ENCODE results near the gene SLC27A4.
"Not testable (repeated sequence)": the region's sequence is repeated elsewhere in the genome, so short reads cannot be mapped to it uniquely, and the experiment has no call there.

Gene SLC27A4

DNA sequence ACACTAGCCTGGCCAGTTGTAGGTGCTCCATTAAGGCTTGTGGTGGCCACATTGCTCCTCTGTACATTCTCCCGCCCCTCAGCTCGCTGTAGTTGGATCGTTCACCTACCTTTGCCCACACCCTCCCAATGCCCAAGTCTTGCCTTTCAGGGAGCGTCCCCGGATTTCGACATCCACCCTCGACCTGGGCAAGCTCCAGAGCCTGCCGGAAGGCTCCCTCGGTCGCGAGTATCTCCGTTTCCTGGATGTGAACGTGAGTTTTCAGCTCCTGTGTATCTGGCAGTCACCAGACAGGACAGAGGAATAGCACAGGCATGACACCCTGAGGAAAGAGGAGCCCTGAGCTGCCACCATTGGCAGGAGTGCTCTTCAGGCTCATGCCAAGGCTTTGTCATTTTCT, 14.7 kb upstream of the SLC27A4 start:
- DNase-seq, result no peak

DNA sequence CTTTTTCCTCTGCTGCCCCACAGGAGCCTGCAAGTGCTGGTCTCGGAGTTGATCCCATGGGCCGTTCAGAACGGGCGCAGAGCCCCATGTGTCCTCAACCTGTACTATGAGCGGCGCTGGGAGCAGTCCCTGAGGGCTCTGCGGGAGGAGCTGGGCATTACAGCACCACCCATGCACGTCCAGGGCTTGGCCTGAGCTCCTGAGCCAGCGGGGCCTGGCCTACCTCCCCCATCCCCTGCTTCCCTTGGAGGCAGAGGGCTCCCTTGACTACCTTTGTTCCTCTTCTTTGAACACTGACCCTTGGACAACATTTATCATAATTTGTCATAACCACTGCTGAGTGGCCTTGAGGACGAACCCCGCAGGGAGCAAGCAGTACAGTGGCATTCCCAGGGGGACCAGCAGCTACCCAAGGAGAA, 6.9 kb upstream of the SLC27A4 start:
- DNase-seq, result no peak

DNA sequence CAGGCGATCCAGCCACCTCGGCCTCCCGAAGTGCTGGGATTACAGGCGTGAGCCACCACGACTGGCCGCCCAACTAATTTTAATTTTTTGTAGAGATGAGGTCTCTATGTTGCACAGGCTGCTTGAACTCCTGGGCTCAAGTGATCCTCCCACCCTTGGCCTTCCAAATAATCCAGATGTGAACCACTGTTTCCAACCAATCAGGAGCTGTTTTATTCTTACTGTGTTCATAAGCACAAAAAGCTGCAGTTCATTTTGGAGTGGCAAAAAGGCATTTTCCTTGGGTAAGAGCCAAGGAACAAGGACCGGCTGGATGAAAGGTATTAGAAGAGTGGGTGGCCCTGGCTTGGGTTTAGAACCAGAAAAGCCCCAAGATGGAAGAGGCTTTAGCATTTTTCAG, 5.2 kb upstream of the SLC27A4 start:
- DNase-seq, result no peak

DNA sequence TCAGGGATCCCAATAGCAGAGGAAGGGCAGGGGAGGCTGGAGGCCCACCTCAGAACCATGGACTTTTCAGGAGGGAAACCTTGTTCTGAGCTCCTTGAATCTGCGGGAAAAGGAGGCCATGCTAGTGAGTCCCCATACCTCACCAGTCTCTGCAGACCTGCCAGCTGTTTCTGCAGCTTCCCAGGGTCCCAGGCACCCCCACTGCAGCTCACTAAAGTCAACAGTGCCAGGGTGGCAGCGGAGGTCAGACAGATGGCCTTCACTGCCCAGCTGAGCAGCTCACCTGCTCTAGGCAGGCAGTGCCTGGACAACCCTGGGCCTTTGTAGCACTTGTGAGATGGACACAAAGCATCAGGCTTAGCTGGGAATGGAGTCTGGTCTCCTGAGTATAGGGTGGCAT, 4.4 kb upstream of the SLC27A4 start:
- no peak for DNase-seq

DNA sequence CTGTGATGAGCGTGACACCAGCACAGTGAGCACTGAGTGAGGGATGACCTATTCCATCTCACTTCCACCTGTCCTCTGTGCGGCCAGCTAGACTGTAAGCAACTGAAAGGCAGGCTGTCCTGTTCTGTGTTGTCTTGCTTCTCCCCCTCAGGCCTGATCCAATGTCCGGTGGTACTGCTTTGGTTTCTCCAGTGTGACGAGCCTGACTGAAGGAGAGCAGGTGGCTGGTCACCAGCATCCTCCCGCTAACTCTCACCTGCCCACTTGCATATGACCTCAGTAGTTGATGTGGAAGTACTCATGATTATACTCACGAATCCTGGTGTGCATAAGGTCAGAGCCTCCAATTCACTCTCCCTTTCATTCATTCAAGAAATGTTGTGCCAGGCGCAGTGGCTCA, 2.4 kb upstream of the SLC27A4 start:
- DNase-seq, result no peak

DNA sequence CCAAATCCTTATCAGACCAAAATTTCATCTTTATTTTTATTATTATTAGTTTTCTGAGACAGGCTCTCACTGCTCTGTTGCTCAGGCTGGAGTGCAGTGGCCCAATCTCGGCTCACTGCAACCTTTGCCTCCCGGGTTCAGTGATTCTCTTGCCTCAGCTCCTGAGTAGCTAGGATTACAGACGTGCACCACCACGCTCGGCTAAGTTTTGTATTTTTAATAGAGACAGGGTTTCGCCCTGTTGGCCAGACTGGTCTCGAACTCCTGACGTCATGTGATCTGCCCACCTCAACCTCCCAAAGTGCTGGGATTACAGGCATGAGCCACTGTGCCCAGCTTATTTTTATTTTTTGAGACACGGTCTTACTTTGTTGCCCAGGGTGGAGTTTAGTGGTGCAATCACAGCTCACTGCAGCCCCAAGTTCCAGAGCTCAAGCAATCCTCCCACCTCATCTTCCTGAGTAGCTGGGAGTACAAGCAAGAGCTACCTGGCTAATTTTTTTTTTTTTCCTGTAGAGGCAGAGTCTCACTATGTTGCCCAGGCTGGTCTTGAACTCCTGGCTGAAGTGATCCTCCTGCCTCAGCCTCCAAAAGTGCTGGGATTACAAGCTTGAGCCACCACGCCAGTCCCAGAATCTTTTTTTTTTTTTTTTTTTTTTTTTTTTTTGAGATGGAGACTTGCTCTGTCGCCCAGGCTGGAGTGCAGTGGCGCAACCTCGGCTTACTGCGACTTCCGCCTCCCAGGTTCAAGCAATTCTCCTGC, 1.3 kb upstream of the SLC27A4 start:
- DNase-seq, result not testable (repeated sequence)

DNA sequence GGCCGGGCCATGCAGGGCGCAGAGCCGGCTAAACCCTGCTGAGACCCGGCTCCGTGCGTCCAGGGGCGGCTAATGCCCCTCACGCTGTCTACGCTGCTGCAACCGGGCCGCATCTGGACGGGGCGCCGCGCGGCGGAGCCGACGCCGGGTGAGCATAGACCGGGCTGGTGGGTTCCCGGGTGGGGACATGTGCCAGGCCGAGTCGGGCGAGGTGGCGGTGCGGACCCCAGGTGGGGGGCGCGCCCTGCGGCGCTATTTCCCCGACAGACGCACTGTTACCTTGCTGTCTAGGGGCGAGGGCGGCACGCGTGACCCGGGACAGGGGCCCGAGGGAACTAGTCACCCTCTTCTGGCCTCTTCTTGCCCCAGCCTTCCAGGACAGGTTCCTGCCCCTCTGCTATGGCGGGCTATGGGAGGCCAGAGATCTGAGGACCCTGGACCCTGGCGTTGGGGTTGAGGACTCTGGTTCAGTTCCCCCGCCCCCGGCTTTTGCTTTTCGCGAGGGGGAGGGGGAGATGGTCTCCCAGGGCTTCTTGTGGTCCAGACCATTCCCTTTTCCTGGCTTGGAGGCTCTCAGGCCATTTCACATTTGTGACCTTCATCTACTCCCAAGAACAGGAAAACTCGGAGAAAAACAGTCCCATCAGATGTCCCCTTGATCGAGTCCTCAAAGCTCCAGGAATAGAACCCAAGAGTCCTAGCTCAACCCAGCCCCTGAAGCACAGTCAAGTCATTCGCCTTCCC, 536 bp downstream of the SLC27A4 start:
- DNase-seq, result peak; percentile 21 to 30

DNA sequence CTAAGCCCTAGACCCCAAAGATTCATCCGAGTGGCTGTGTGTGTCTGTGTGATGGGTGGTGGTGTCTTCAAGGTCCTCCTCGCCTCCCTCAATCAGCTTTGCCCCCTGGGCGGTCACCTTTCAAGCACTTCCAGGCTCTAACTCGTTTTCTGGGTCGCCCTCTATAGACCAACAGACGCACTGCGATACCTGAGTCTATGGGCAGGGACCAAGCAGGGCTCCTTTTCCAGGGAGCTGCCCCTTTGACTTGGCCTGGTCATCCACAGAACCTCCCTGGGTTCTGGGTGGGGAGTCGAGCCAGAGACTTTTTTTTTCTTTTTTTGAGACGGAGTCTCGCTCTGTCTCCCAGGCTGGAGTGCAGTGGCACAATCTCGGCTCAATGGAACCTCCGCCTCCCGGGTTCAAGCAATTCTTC, 1.1 kb downstream of the SLC27A4 start:
- DNase-seq, result peak; percentile 74 to 76

DNA sequence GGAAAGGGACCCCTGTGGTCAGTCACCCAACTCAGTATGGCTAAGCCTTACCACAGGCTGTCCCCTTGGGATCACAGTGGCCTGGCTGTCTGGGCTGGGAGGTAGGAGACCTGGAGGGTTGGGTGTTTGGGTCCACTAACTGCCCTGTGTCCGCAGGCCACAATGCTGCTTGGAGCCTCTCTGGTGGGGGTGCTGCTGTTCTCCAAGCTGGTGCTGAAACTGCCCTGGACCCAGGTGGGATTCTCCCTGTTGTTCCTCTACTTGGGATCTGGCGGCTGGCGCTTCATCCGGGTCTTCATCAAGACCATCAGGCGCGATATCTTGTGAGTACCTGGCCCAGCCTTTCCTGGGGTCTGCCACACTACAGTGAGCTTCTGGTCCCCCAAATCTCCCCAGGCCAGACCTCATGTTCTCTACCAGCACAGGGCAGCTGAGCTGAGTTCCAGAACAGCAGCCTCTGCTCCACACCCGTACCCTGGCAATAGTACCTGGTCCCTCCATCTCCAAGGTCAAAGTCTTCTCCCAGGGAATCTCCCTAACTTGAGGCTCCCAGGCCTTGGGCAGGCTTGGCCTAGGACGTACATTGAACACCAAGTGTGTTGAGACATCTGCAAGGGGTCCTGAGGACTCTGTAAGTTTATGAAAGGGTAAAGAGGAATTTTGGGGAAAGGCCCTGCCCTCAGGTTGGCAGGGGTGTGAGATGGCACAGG, 2.8 kb downstream of the SLC27A4 start:
- no peak for DNase-seq

DNA sequence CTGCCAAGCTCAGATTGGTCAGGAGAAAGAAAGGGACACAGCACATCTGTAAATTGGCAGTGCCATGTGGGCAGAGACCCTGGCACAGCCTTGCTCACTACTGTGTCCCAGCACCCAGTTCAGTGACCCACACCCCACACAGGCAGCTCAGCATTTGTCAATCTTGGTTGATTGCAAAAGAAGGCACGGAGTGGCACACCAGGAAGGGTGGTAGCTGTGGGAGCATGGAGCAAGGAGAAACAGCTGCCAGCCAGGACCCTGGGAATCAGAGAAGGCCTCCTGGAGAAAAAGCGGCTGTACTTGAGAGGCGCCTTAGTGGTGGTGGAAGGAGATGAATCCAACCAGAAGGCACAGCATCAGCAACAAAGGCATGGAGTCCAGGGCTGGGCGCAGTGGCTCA, 3.5 kb downstream of the SLC27A4 start:
- DNase-seq, result no peak

DNA sequence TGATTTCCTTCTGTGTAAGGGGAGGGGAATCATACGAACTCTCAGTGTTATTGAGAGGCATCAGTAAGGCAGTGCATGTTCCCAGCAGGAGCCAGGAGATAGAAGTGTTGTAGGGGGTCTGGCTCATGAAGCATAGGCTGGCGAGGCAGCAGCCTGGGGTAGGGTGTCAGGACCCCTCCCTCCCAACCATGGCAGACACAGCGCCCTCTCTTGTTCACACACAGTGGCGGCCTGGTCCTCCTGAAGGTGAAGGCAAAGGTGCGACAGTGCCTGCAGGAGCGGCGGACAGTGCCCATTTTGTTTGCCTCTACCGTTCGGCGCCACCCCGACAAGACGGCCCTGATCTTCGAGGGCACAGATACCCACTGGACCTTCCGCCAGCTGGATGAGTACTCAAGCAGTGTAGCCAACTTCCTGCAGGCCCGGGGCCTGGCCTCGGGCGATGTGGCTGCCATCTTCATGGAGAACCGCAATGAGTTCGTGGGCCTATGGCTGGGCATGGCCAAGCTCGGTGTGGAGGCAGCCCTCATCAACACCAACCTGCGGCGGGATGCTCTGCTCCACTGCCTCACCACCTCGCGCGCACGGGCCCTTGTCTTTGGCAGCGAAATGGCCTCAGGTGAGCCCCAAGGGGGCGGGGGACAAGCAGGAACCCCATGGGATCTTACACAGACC, 4.7 kb downstream of the SLC27A4 start:
- DNase-seq, result no peak

DNA sequence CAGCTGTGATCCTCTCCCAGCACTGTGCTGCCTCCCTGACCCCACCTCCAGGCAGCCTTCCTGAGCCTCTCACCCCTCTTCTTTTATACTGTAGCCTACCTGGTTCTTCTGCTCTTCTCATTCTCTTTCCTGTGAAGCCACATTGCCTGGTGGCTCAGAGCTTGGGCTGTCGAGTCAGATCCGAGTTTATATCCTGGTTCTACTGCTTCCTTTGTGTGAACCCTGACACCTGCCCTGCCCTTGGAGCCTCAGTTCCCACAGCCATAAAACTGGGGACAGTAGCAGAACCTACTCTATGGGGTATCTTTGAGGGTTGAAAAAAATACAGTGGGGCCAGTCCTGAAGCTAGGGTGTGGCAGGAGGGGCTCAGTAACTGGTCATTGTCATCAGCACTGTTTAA, 8.8 kb downstream of the SLC27A4 start:
- no peak for DNase-seq

DNA sequence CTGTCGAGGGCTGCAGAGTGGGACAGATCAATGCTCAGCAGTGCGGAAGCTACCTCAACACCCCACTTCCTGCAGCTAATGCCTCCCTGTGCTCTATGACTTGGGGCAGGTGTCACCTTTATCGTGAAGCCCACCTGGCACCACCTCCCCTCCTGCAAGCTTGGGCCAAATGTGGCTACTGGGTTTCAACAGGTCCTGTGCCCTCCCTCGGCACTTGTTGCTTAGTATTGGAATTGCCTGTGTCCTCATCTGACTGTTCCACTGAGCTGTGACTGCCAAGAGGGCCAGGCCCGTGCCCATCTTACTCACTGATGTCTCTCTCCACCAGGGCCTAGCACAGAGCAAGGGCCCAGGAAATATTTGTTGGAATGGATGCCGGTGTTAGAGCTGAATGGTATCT, 9.4 kb downstream of the SLC27A4 start:
- no peak for DNase-seq

DNA sequence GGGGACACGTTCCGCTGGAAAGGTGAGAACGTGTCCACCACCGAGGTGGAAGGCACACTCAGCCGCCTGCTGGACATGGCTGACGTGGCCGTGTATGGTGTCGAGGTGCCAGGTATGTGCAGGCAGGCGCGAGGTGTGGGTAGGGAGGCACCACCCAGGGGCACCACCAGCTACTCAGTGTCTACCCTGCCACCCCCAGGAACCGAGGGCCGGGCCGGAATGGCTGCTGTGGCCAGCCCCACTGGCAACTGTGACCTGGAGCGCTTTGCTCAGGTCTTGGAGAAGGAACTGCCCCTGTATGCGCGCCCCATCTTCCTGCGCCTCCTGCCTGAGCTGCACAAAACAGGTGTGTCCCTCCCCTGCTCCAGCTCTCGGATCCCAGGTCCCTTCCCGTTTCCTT, 15.1 kb downstream of the SLC27A4 start:
- no peak for DNase-seq

DNA sequence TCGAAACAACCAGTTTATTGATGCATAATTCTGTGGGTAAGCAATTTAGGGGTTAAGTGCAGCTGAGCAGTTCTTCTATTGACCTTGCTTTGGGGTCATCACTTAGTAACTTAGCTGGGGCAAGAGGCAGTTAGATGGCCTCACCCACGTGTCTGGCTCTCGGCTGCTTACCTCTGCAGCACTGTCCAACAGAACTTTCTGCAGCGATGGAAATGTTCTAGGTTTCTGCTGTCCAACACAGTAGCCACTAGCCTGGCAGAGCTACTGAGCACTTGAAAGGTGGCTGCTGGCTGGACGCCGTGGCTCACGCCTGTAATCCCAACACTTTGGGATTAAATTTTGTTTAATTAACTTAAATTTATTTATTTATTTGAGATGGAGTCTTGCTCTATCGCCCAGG, 17.8 kb downstream of the SLC27A4 start:
- no peak for DNase-seq

DNA sequence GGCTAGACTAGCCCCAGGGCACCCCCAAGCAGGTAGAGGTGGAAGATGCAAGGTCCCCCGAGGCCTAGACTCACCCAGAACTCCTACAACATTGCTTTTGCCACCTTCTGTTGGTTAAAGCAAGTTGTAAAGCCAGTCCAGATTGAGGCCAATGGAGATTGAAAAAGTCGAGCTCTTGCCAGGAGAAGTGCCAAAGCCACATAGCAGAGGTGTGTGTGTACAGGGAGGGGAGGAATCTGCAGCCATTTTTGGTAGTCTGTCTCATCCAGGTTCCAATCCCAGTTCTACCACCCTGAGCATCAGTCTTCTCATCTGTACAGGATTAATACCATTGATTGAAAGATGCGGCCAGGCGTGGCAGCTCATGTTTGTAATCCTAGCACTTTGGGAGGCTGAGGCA, 18.5 kb downstream of the SLC27A4 start:
- no peak for DNase-seq

DNA sequence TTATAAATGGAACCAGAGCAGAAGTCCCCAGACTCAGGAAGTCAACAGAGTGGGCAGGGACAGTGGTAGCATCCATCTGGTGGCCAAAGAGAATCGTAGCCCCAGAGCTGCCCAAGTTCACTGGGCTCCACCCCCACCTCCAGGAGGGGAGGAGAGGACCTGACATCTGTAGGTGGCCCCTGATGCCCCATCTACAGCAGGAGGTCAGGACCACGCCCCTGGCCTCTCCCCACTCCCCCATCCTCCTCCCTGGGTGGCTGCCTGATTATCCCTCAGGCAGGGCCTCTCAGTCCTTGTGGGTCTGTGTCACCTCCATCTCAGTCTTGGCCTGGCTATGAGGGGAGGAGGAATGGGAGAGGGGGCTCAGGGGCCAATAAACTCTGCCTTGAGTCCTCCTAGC, 20.5 kb downstream of the SLC27A4 start:
- no peak for DNase-seq

DNA sequence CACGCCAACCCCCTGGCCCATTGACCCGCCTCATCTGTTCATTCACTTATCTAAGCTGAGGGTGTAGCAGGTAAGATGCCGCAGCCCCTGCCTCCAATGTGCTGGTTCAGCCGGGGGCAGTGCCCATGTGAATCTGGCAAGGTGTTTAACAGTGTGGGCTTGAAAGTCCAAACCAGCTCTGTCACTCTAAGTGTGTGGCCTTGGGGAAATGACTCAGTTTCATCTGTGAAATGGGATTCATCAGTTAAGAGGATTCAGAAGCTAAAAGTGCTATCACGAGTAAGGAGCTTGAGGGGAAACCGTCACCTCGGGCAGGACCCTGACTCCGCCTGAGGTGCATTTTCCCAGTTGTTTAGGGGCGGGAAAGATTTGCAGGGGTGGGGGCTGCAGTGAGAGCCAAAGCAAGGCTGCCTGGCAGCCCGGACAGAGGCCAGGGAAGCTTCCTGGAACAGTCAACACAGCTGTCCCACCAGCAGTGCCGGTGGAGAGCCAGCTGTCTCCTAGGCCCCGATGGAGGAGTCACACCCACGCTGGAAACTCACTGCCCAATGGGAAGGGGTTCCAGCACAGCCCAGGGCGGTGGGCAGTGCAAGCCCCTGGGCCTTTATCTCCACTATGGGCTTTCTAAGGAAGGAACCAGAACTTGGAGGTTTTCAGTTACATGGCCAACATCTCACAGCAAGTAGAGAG, 21.1 kb downstream of the SLC27A4 start:
- peak; percentile 6 to 7 for DNase-seq

DNA sequence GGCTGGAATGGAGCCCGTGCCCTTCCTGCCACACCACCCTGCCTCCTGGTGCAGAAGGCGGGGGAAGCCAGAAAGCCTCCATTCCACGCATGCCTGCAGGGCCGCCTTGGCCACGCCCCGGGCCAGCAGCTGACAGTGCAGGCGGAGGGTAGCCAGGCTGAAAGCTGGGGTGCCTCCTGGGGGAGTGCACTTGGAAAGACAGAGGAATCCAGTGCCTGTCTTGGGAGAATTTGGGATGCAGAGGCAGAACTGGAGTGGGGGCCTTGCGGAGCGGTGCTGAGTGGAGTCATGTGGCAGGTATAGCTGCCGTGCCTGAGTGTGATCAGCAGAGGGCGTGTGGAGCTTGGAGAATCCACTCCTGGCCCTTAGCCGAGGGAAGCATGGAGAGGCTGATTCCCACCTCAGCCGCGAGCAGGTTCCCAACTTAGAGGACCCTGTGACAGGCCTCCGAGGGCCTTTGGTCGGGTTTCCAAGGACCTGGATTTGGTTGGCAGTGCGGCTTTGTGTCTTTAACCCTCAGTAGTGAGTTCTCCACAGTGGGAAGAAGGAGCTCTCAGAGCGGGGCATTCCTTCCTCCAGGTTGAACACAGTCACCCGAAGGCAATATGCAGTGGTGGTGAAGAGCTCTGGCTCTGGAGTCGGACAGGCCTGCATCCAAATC, 21.8 kb downstream of the SLC27A4 start:
- DNase-seq, result peak; percentile 74 to 80

DNA sequence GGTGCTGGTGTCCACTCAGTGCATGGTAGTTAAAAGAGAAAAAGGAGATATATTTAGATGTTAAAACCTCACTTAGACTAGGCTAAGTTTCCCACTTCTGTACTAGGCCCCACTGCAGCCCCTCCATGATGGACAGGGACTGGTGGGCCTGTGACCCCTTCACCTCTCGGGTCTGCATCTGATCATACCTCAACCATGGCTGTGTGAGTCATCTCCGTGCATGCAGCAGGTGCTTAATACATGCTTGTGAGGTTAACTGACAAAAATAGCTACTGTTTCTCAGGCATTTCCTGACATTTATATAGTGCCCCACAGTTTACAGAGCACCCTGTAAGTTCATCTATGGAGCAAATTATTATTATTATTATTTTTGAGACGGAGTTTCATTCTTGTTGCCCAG, 22.4 kb downstream of the SLC27A4 start:
- no peak for DNase-seq

DNA sequence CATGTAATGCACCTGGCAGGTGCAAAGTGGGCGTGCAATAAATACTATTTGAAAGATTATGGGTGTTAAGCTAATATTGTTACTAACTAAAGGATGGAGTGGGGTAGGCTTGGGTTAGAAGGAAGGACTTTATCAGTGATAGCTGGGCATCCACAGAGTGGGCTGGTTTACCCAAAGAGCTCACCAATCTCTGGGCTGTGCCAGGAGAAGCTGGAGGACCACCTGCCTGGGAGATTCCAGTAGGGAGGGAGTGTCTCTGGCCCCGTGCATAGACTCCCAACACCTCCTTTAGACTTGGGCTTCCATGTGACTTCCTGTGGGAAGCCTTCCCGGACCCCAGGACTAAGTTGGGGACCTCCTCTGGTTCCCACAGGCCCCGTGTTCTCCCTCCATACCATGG, 25.2 kb downstream of the SLC27A4 start:
- no peak for DNase-seq

DNA sequence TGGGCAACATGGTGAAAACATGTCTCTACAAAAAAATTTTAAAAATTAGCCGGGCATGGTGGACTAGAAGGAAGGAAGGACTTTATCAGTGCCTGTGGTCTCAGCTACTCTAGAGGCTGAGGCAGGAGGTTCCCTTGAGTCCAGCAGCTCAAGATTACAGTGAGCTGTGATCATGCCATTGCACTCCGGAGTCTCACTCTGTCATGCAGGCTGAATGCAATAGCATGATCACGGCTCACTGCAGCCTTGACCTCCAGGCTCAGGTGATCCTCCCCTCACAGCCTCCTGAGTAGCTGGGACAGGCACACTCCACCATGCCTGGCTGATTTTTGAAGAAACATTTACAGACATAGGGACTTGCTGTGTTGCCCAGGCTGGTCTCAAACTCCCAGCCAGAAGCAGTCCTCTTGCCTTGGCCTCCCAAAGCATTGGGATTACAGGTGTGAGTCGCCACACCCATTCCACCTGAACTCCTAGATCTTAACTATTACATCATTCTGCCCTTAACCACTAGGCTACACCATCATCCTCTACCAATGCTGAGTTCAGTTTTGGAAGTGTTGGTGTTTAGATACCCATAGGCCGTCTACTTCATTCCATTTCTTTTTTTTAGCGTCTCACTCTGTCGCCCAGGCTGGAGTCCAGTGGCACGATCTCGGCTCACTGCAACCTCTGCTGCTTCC, 28.8 kb downstream of the SLC27A4 start:
- DNase-seq, result no peak
